HG03095 (cell line): ENCODE data around the gene TULP3.
A peak's percentile ranks its signal among the peaks of the same experiment; 100 is the strongest.
"Not testable (repeated sequence)": the region's sequence is repeated elsewhere in the genome, so short reads cannot be mapped to it uniquely, and the experiment has no call there.

Experiments used
- ATAC-seq: cut with Tn5 transposase; IDR thresholded peaks from one replicate; pipeline ENCODE4 v1.9.1; 2021; ENCODE audit warnings: moderate library complexity; ENCODE audit not compliant: unreplicated experiment

Gene TULP3, protein sequence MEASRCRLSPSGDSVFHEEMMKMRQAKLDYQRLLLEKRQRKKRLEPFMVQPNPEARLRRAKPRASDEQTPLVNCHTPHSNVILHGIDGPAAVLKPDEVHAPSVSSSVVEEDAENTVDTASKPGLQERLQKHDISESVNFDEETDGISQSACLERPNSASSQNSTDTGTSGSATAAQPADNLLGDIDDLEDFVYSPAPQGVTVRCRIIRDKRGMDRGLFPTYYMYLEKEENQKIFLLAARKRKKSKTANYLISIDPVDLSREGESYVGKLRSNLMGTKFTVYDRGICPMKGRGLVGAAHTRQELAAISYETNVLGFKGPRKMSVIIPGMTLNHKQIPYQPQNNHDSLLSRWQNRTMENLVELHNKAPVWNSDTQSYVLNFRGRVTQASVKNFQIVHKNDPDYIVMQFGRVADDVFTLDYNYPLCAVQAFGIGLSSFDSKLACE

DNA sequence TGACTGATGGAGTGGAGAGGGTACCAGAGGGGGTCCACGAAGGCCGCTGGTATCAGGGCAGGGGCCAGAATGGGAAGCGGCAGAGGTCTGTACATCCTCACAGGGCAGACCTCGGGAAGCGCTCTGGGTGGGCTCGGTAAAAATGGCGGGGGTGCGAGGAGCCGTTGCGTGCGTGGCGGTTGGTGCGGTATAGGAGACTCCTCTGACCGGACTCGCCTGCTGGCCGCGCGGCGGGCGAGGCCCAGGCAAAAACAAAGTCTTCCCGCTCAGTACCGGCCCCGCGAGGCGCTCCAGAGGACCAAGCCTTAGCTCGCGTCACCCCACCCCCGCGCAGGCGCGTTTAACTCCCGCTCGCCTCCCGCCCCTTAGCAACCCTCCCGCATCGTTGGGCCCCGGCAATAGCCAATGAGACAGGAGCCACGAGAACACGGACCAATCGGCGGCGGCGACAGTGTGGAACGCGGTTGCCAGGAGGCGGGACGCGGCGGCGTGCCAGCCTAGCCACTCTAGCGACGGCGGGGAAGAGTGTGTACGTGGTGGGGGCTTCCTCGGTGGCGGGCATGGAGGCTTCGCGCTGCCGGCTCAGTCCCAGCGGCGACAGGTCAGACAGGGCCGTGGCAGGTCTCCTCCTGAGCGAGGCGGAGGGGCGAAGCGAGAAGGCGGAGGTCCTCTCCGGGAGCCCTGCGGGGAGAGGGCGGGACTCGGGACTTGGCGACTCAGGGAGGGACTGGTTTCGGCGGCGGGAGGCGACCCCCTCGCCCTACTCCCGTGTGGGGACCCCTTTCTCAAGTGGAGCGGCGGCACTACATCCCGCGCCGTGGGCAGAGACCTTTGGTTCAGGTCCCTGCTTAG is at the start of gene TULP3:
Gene TULP3 (plus strand): TSS at position 504 of the 852 bp plus-strand sequence. CDS start 57 bp downstream, at position 561.
- ATAC-seq = peak; percentile 96

- ATAC-seq = no peak
Measured at GRCh38 chr12:2841056-2841650, 49.5 kb upstream of the TULP3 start.

DNA sequence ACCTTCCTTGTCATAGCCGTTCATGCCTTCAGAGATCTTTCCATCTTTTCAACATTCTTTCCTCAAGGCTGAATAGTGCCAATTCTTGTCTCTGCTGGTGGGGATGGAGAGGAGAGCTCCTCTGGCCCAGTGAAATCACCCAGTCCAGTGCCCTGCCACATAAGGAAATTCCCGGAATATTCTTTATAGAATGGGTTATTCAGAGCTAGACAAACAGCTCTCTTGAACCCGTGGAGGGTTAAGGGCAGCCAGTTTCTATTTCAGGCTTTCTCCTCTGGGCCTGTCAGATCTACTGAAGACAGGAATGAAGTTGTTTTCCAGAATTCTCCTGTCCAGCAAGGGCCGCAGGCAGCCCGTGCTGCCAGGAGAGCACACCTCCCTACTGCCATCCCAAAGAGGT is 47.7 kb upstream of the TULP3 start:
- ATAC-seq = no peak

DNA sequence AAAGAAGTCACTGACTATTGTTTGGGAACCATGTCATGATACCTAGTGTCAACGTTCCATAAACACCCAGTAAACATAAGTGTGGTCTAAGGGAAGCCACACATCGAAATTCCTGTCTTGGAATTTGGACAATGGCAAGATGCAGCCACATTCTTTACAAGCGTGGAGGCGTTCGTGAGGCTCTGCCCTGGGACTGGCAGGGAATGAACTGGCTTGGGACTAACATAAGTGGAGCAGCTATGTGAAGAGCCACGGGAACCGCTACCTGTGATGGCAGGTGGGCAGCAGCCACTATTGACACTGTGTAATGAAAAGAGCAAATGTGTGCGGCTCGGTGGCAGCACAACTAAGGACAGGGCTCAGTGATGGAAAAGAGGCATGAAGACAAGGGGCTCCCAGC is 45.9 kb upstream of the TULP3 start:
- no peak for ATAC-seq

GRCh38 chr12:2845280-2845679 is 45.4 kb upstream of the TULP3 start:
- ATAC-seq = no peak

- ATAC-seq = no peak
Measured at GRCh38 chr12:2851931-2852330, 38.8 kb upstream of the TULP3 start.

DNA sequence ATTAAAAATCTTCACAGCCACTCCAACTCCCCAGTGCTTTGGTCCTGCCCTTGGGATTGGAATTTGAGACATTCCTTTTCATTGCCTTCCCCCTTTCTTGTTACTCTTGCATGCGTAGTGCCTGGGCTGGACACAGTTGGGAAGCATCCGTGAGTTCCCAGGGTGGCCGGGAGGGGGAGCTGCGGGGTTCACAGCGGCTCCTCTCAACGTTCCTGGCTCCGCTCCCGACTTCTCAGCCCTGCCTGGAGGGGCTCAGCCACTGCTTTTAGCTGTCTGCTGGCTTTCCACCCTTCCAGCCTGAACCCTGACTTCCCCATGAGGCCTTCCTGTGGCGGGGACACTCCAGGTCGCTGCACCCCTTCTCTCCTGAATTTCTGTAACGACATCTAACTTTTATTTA is 37.1 kb upstream of the TULP3 start:
- no peak for ATAC-seq

GRCh38 chr12:2854669-2855453 is 35.8 kb upstream of the TULP3 start:
- ATAC-seq = no peak

GRCh38 chr12:2855546-2855945 is 35.1 kb upstream of the TULP3 start:
- no peak for ATAC-seq

DNA sequence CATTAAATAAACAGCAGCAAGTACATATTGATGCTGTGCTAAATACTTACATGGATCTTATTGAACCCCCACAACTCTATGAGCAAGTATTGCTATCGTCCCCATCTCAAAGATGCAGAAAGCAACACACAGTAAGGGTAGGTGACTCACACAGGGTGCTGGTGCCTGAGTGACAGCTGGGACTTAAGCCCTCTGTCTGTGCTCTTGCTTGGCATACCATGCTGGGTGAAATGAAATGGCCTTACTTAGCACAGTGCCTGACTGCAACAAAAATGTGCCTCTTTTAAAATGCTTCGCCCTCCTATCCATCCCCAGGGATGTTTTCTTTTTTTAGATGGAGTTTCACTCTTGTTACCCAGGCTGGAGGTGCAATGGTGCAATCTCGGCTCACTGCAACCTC is 34.6 kb upstream of the TULP3 start:
- no peak for ATAC-seq

GRCh38 chr12:2857021-2857431 is 33.7 kb upstream of the TULP3 start, which contains the start of gene TEX52:
TSS of gene TEX52 (minus strand) at chr12:2857039. CDS start at chr12:2857026, 13 bp downstream.
- ATAC-seq = no peak

GRCh38 chr12:2857576-2857975 is 33.1 kb upstream of the TULP3 start:
- no peak for ATAC-seq

DNA sequence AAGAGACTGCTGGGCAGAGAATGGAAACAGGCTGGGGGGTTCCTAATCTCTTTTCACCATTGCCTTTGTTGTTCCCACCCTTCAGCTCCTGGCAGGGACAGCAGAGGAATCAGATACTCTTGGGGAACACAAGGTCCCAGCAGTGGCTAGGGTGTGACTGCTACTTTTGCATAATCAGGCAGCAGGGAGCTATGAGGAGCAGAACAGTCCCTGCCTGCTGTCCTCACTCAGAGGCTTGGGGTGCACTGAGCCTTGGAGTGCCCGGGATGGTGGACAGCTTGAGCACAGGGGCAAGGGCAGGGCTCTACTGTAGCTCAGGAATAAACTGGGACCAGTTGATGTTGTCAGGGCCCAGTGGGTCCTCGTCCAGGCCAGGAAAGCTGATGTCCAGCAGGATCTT is 32.4 kb upstream of the TULP3 start:
- ATAC-seq = no peak

DNA sequence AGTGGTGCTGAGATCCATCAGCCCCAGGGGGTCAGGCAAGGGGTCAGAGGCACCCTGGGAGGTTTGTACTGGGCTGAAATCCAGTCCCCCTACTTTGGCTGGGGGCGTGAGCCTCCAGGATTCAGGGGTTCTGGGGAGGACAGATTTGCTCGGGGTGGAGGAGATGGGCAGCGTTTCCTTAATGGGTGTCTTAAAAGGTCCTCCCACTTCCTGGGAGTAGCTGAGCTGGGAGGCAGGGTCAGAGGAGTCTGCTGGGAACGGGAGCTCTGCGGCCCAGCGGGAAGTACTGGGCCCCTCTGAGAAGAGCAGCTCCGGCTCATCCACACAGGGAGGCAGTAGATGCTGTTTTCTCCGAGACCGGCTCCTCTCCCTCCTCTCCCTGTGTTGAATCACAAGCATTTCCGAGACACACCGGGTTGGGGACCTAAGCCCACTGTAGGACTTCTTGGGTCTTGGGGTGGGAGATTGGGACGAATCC is 31.7 kb upstream of the TULP3 start:
- ATAC-seq = no peak

GRCh38 chr12:2860170-2860569 is 30.5 kb upstream of the TULP3 start:
- no peak for ATAC-seq

GRCh38 chr12:2862876-2863275 is 27.8 kb upstream of the TULP3 start:
- ATAC-seq = no peak

DNA sequence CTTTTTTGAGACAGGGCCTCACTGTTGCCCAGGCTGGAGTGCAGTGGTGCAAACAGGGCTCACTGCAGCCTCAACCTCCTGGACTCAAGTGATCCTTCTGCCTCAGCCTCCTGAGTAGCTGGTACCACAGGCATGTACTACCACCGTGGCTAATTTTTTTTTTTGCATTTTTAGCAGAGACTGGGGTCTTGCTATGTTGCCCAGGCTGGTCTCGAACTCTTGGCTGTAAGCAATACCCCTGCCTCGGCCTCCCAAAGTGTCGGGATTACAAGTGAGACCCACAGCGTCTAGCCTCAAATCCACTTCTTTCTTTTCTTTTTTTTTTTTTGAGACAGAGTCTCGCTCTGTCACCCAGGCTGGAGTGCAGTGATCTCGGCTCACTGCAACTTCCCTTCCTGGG is 27.3 kb upstream of the TULP3 start:
- ATAC-seq = not testable (repeated sequence)

GRCh38 chr12:2864198-2864597 is 26.5 kb upstream of the TULP3 start:
- no peak for ATAC-seq

GRCh38 chr12:2868986-2869632 is 21.6 kb upstream of the TULP3 start:
- not testable (repeated sequence) for ATAC-seq

DNA sequence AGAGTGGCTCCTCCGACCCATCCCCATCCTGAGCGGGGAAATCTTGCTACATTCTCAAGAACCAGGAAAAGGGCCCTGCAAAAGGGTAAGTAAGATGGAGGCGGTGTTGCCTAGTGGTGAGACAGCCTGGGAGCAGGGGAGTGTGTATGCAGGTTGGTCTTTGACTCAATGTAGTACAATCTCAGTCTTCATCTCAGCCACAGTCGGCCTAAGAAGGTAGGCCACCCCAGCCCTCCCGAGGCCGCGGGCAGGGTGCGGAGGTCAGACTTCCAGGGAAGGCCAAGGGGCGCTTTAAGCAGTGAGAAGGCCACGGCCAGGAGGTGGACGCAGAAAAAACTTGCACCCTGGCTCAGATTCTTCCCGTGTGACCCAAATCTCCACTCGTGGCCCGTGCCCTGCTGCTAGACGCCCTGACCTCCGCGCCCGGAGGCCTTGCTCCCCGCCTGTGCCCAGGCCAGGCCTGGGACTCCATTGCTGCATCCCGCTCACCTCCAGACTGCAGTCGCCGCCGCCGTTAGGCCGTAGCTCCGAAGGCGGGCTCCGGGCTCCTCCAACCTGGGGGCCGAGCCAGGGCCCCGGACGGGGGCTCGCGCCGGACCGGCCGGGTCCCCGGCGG is 14.2 kb upstream of the TULP3 start:
- no peak for ATAC-seq
